Measurements from ENCODE around the gene WASF1. TPM values are rescaled to one million over a fixed set of nuclear protein-coding genes. Genes with fewer than 3 reads are reported as not detected.
A peak's percentile ranks its signal among the peaks of the same experiment; 100 is the strongest.

WASF1 gene
- total RNA-seq = 0.53 TPM

- Histone ChIP-seq H3K27ac (peak within 1 kb of the TSS; percentile 81 to 83), H3K36me3 (no peaks in the 10 kb centered on the region), H3K4me3 (peak within 1 kb of the TSS; percentile 85 to 86), H3K4me1 (peaks cover 3 to 22% of the 10 kb centered on the region in 2 donors), H3K27me3 (no peaks in the 10 kb centered on the region), H3K9me3 (no peaks in the 10 kb centered on the region)
- peak; percentile 84 to 98 for DNase-seq (ENCODE audit: low spot score in 2 of 2)
- peak in 1 of 3 experiments; percentile 13 for TF ChIP-seq CTCF (IDR thresholded peaks at IDR 0.05)
- intact Hi-C loops (cut with DNase I) = loop anchor here (1.0 to 10.0 kb wide), 5 partner anchors 82 to 698 kb away; partner anchors contain the start of genes AK9, CDK19 and FIG4
Observed at GRCh38 chr6:110179406-110180227, at the start of gene WASF1. TSS of gene WASF1 (minus strand) at chr6:110179670. CDS start at chr6:110127601, 52,069 bp downstream.

- H3K27me3 ChIP-seq = no peaks in the 10 kb centered on the region
- H3K4me1 ChIP-seq = no peaks in the 10 kb centered on the region
- H3K9me3 ChIP-seq = no peaks in the 10 kb centered on the region
- intact Hi-C loops (cut with DNase I) = no loop called here
- no peak for TF ChIP-seq CTCF (IDR thresholded peaks at IDR 0.05)
- H3K36me3 ChIP-seq = peaks cover 9 to 50% of the 10 kb centered on the region in 2 donors
- DNase-seq (ENCODE audit: low spot score in 2 of 2) = no peak
- H3K27ac ChIP-seq = no peak overlapping the region
- no peak overlapping the region for H3K4me3 ChIP-seq
Observed at GRCh38 chr6:110226261-110226660, 46.8 kb upstream of the WASF1 start.

- no peaks in the 10 kb centered on the region for H3K27me3 ChIP-seq
- no peak for DNase-seq (ENCODE audit: low spot score in 2 of 2)
- no peaks in the 10 kb centered on the region for H3K4me1 ChIP-seq
- TF ChIP-seq CTCF (IDR thresholded peaks at IDR 0.05) = no peak
- H3K27ac ChIP-seq = no peak overlapping the region
- no peaks in the 10 kb centered on the region for H3K9me3 ChIP-seq
- intact Hi-C loops (cut with DNase I) = no loop called here
- H3K4me3 ChIP-seq = no peak overlapping the region
- H3K36me3 ChIP-seq = peaks cover 35 to 62% of the 10 kb centered on the region in 2 donors
Observed at GRCh38 chr6:110221738-110222137, 42.3 kb upstream of the WASF1 start.

GRCh38 chr6:110217266-110217665 is 37.8 kb upstream of the WASF1 start:
- intact Hi-C loops (cut with DNase I) = no loop called here
- H3K9me3 ChIP-seq = no peaks in the 10 kb centered on the region
- no peaks in the 10 kb centered on the region for H3K4me1 ChIP-seq
- no peak overlapping the region for H3K27ac ChIP-seq
- no peaks in the 10 kb centered on the region for H3K27me3 ChIP-seq
- TF ChIP-seq CTCF (IDR thresholded peaks at IDR 0.05) = no peak
- no peak for DNase-seq (ENCODE audit: low spot score in 2 of 2)
- H3K4me3 ChIP-seq = no peak overlapping the region
- H3K36me3 ChIP-seq = peaks cover 31 to 86% of the 10 kb centered on the region in 2 donors

- Histone ChIP-seq H3K27me3 (no peaks in the 10 kb centered on the region), H3K27ac (no peak overlapping the region), H3K4me1 (no peaks in the 10 kb centered on the region), H3K4me3 (no peak overlapping the region), H3K36me3 (peaks cover 42 to 90% of the 10 kb centered on the region in 2 donors), H3K9me3 (no peaks in the 10 kb centered on the region)
- TF ChIP-seq CTCF (IDR thresholded peaks at IDR 0.05) = no peak
- no peak for DNase-seq (ENCODE audit: low spot score in 2 of 2)
- intact Hi-C loops (cut with DNase I) = no loop called here
Observed at GRCh38 chr6:110216140-110216539, 36.7 kb upstream of the WASF1 start.
